Mucosa of stomach (tissue), 1 donor: ENCODE data around the gene BLVRA.
A peak's percentile ranks its signal among the peaks of the same experiment; 100 is the strongest.

ENCODE experiments used
- H3K27me3 ChIP-seq: one replicate; pipeline ENCODE4 v1.7.0; 2013; ENCODE audit warnings: mild to moderate bottlenecking, low read length; ENCODE audit not compliant: control insufficient read depth, insufficient read depth
- H3K36me3 ChIP-seq: one replicate; pipeline ENCODE4 v1.7.0; 2013; ENCODE audit warnings: low read length; ENCODE audit not compliant: control insufficient read depth, insufficient read depth
- H3K4me1 ChIP-seq: one replicate; pipeline ENCODE4 v1.7.0; 2013; ENCODE audit warnings: mild to moderate bottlenecking, low read length; ENCODE audit not compliant: control insufficient read depth, insufficient read depth
- H3K4me3 ChIP-seq: one replicate; pipeline ENCODE4 v1.7.0; 2013; ENCODE audit warnings: low read length
- H3K9ac ChIP-seq: one replicate; pipeline ENCODE4 v1.7.0; 2013; ENCODE audit warnings: mild to moderate bottlenecking, low read length, moderate library complexity
- H3K9me3 ChIP-seq: one replicate; pipeline ENCODE4 v1.7.0; 2013; ENCODE audit warnings: mild to moderate bottlenecking, low read length, moderate library complexity; ENCODE audit not compliant: control insufficient read depth
- donor health status: Pancreatic carcinoma.

The BLVRA gene

GRCh38 chr7:43838201-43838658 is 79.8 kb downstream of the BLVRA start:
- Histone ChIP-seq H3K9ac (peak overlapping the region; percentile 33), H3K4me3 (no peak overlapping the region)

DNA sequence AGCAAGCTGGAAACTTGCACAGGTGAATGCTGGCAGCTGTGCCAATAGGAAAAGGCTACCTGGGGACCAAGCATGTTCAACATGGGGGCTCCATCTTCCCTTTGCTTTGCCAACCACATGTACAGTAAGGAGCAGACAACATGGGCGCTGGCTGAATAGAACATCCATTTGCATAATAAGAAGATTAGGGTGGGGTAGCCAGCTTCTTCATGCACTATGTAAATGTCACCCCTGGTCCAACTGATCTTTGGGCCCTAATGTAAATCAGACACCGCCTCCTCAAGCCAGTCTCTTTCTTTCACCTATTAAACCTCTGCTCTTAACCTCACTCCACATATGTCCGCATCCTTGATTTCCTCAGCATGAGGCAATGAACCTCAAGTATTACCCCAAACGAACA is 84.8 kb downstream of the BLVRA start:
- Histone ChIP-seq H3K9me3 (no peaks in the 10 kb centered on the region), H3K4me1 (peaks cover 5% of the 10 kb centered on the region), H3K27me3 (no peaks in the 10 kb centered on the region), H3K36me3 (no peaks in the 10 kb centered on the region), H3K4me3 (no peak overlapping the region), H3K9ac (no peak overlapping the region)

More at GRCh38 chr7:43838201-43838658, 79.8 kb downstream of the BLVRA start:
- Histone ChIP-seq H3K9me3 (no peaks in the 10 kb centered on the region), H3K27me3 (no peaks in the 10 kb centered on the region), H3K36me3 (no peaks in the 10 kb centered on the region), H3K4me1 (peaks cover 6% of the 10 kb centered on the region)

GRCh38 chr7:43844257-43844656 is 85.8 kb downstream of the BLVRA start:
- Histone ChIP-seq H3K9ac (no peak overlapping the region), H3K4me1 (no peaks in the 10 kb centered on the region)

GRCh38 chr7:43844662-43845061 is 86.2 kb downstream of the BLVRA start:
- Histone ChIP-seq H3K36me3 (no peaks in the 10 kb centered on the region), H3K27me3 (no peaks in the 10 kb centered on the region), H3K9me3 (no peaks in the 10 kb centered on the region), H3K4me3 (no peak overlapping the region), H3K4me1 (no peaks in the 10 kb centered on the region), H3K9ac (no peak overlapping the region)

More at GRCh38 chr7:43844257-43844656, 85.8 kb downstream of the BLVRA start:
- Histone ChIP-seq H3K4me3 (no peak overlapping the region), H3K9me3 (no peaks in the 10 kb centered on the region), H3K36me3 (no peaks in the 10 kb centered on the region), H3K27me3 (no peaks in the 10 kb centered on the region)

DNA sequence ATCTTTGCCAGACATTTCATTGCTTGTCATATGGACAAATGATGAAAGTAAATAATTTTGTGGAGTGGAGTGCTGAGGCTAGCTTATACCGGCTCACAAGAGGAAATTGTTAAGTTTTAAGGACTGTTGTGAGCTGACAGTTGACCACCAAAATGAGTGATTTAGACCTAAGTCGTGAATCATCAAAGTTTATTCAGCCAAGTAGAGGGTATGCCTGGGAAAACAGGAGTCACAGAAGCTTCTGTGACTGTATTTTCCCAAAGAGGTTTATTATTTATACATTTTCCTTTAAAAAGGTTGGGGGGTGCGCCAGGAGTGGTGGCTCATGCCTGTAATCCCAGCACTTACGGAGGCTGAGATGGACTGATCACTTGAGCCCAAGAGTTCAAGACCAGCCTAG is 89.0 kb downstream of the BLVRA start:
- Histone ChIP-seq H3K27me3 (no peaks in the 10 kb centered on the region), H3K36me3 (no peaks in the 10 kb centered on the region), H3K9ac (no peak overlapping the region), H3K9me3 (no peaks in the 10 kb centered on the region), H3K4me1 (no peaks in the 10 kb centered on the region), H3K4me3 (no peak overlapping the region)

DNA sequence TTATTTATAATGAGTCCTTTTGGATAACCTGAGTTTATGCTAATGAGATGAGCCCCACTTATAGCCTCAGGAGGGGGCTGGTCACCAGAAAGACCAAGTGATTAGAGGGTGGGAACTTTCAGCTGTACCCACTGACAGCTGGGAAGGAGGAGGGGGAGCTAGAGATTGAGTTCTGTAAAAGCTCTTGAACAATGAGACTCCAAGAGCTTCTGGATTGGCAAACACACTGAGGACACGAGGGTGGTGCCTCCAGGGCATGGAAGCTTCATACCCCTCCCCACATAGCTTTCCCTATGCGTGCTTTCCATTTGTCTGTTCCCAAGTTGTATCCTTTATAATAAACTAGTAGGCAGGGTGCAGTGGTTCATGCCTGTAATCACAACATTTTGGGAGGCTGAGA is 90.6 kb downstream of the BLVRA start:
- no peaks in the 10 kb centered on the region for H3K4me1 ChIP-seq
- H3K36me3 ChIP-seq: no peaks in the 10 kb centered on the region
- H3K4me3 ChIP-seq: no peak overlapping the region
- H3K27me3 ChIP-seq: no peaks in the 10 kb centered on the region
- H3K9ac ChIP-seq: no peak overlapping the region
- H3K9me3 ChIP-seq: no peaks in the 10 kb centered on the region

- no peaks in the 10 kb centered on the region for H3K9me3 ChIP-seq
- no peak overlapping the region for H3K9ac ChIP-seq
- no peak overlapping the region for H3K4me3 ChIP-seq
- H3K36me3 ChIP-seq: no peaks in the 10 kb centered on the region
- no peaks in the 10 kb centered on the region for H3K4me1 ChIP-seq
- H3K27me3 ChIP-seq: no peaks in the 10 kb centered on the region
Measured at GRCh38 chr7:43850348-43851116, 92.1 kb downstream of the BLVRA start.

- Histone ChIP-seq H3K9me3 (no peaks in the 10 kb centered on the region), H3K4me3 (no peak overlapping the region), H3K4me1 (no peaks in the 10 kb centered on the region), H3K9ac (no peak overlapping the region), H3K36me3 (no peaks in the 10 kb centered on the region), H3K27me3 (no peaks in the 10 kb centered on the region)
Measured at GRCh38 chr7:43851805-43852204, 93.3 kb downstream of the BLVRA start.

GRCh38 chr7:43855176-43855575 is 96.7 kb downstream of the BLVRA start:
- H3K4me3 ChIP-seq: no peak overlapping the region
- H3K27me3 ChIP-seq: no peaks in the 10 kb centered on the region
- no peaks in the 10 kb centered on the region for H3K4me1 ChIP-seq
- no peaks in the 10 kb centered on the region for H3K36me3 ChIP-seq
- no peak overlapping the region for H3K9ac ChIP-seq
- H3K9me3 ChIP-seq: no peaks in the 10 kb centered on the region

DNA sequence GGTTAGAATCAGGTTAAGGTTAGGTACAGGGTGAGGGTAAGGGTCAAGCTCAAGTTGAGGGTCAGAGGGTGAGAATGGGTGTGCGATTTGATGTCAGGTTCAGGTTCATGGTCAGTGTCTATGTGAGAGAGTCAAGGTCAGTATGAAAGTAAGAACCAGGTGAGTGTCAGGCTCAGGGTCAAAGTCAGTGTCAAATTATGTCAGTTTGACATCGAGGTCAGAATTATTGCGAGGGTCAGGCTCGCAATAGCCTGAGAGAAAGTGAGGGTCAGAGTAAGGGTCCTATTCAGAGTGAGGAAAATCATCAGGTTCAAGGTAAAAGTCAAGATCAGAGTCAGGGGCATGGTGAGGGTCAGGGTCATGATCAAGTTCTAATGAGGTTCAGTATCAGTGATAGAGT is 97.8 kb downstream of the BLVRA start:
- Histone ChIP-seq H3K4me3 (no peak overlapping the region), H3K4me1 (no peaks in the 10 kb centered on the region), H3K36me3 (no peaks in the 10 kb centered on the region), H3K27me3 (no peaks in the 10 kb centered on the region), H3K9me3 (no peaks in the 10 kb centered on the region), H3K9ac (no peak overlapping the region)
